GM10847 (cell line): ENCODE results near the gene LIAS.

ENCODE experiments used
- POLR2A ChIP-seq: IDR thresholded peaks from 2 replicates; pipeline ENCODE4 v1.6.1; 2011; ENCODE audit not compliant: insufficient read length; ENCODE audit errors: extremely low read depth

Gene LIAS

DNA sequence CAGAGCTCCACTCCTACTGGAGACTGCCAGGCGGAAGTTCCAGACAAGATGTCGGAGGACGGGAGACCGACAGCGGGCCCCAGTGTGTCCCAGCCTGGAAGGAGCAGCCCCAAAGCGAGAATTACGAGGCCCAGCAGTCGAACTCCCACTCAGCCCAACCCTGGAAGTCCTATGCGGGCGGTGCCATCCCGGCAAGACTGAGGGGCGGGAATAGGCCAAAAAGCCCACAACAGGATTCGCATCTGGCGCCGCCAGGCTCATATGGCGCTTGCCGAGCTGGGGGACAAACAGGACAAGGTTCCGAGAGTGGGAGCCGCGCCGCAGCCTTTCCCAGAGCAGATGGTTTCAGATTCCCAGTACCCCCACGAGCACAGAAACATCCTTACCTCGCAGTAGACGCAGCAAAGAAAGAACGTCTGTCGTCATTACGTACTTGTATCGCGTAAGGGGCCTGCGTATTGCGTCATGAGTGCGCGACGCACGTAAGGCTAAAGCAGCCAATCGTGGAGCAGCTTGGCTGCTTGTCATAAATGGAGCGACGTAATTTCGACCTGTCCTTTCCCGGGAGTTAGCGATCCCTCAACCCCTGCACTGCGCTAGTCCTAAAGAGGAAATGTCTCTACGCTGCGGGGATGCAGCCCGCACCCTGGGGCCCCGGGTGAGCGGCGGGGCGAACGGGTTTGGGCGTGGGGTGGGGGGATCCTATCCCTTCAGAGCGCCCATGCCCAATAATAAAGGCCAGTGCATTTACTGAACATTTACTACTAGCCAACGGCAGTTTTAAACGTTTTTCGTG lies at the start of gene LIAS, which contains the start of gene RPL9:
Gene LIAS (plus strand): TSS at position 552 of the 796 bp plus-strand sequence. CDS start 62 bp downstream, at position 614.
Gene RPL9 (minus strand): TSS at position 418 of the 796 bp plus-strand sequence. CDS start 483 bp downstream, outside the sequence.
- peak; percentile 91 for TF ChIP-seq POLR2A

DNA sequence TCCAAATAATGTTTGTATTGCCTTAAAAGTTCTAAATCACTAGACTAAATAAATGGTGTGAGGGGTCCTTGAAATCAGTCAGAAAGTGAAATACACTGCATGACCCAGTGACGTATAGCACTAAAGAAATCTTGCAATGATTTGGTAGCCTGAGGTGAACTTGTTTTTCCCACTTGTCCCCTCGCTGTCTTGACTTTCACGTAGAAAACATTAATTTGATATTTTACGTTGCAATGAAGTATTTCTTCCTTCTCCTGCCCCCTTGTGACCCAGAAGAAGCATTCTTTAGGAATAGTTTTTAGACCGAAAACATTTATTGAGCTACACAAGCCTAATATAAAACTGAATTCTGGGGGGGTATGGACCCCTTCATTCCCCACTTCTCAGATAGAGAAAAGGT lies 48.4 kb upstream of the LIAS start:
- TF ChIP-seq POLR2A, result no peak

DNA sequence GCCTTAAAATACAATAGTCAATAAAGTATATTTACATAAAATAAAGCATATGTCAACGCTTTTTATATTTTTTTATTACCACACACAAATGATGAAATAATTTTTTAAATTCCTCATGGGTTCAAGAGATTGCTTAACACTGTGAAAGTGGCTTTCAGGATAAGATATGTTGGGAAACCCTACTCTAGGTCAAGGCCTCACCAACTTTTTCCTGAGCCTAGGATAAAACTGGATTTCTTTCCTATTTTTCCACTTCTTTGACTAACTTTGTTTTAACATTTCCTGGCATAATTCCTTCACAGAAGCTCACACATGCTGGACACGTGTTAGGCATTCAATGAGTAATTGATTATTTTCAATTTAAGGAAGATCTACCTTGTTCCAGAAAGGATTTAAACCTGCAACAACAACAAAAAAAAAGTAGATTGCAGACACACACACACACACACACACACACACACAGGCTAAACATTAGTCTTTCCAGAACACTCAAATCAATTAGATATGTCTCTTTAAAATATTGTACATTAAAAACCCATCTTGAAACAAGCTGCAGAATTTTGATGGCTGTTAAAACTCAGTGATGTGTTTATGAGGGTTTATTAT lies 43.1 kb upstream of the LIAS start:
- no peak for TF ChIP-seq POLR2A

DNA sequence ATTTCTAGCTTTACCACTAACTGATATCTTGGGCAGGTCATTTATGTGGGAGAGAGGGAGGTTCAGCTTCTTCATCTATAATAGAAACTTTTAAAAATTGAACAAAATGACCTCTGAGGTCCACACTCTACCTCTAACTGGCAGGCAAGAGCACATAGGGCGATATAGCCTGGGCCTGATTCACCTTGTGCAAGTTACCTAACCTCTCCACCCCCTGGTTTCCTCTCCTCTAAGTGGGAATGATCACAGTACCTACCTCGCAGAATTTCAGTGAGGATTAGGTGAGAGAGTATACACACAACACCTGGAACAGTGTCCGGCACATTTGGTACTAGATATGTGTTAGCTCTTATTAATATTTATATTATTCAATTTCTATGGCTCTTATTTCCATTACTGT lies 36.6 kb upstream of the LIAS start:
- no peak for TF ChIP-seq POLR2A

DNA sequence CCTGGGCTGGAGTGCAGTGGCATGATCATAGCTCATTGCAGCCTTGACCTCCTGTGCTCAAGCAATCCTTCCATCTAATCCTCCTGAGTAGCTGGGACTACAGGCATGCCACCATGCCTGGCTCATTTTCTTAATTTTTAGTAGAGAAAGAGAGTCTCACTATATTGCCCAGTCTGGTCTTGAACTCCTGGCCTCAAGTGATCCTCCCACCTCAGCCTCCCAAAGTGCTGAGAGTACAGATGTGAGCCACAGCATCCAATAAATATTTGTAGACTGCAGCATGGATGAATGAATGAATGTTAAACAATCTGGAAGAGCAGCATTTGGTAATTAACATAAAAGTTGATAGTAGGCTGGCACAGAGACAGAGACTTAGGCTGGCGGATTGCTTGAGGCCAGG lies 32.1 kb upstream of the LIAS start:
- no peak for TF ChIP-seq POLR2A

DNA sequence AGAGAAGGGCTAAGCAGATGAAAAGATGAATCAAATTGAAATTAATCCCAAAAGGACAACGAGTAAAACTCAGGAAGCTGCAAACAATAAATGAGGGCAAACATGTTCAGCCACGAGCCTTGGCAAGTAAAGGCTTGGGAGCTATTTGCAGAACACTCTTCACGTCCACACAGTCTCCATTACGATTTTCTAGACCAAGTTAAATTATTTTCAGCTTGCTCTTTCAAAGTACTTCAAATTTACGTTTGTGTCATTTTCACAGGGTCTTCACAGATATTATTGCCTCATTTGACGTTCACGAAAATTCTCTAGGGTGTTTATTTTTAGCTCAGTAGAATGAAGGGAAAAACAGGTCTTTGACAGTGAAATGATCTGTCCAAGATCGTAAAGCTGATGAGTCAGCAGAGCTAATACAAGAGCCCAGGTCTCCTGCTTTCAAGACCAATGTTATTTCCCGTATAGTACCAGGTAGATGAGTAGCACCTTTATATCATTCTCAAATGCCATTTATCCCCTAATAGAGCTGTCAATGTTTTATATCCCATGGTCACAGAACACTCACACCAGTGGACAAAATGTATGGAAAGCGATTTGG lies 31.2 kb upstream of the LIAS start:
- TF ChIP-seq POLR2A, result no peak

DNA sequence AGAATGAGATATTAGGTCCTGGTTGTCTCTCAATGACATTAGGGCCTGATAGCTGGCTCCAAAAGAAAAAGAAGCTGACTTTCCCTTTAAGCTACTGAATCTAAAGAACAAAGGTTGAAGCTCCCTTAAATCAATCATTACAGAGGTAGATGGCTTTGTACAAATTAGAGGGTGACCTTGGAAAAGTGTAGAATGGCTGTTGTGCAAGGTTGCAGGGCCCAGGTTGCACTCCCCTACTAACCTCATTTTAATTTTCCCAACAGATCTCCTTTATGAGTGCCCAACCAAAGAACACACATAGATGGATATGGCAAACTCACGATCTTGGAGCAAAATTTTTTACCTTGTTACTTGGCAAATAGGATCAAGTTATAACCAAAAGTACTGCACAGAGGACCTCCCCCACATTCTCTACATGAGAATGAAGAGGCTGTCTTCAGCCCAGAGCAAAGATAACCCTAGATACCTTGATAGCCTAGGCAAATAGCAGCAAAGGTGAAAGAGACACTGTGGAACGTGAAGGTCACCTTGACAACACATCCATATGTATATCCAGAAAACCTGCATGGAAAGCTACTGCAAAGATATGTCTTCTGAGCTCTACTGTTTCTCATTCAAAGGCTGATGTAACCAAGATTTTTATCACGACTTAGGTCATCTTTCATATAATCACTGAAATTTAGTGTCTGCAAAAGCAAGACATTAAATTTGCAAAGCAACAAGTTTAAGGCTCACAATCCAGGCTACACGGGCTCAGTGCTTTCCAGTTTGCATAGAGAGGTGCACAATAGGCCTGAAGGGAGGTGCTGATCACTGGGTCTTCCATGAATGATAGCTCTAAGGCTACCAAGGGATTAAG lies 29.2 kb upstream of the LIAS start:
- no peak for TF ChIP-seq POLR2A

GRCh38 chr4:39433878-39434492 lies 24.9 kb upstream of the LIAS start:
- TF ChIP-seq POLR2A, result no peak

- TF ChIP-seq POLR2A, result no peak
These were observed 22.9 kb upstream of the LIAS start for GRCh38 chr4:39435659-39436563.

GRCh38 chr4:39441593-39441992 lies 17.3 kb upstream of the LIAS start:
- no peak for TF ChIP-seq POLR2A

GRCh38 chr4:39442998-39443397 lies 15.9 kb upstream of the LIAS start:
- no peak for TF ChIP-seq POLR2A

DNA sequence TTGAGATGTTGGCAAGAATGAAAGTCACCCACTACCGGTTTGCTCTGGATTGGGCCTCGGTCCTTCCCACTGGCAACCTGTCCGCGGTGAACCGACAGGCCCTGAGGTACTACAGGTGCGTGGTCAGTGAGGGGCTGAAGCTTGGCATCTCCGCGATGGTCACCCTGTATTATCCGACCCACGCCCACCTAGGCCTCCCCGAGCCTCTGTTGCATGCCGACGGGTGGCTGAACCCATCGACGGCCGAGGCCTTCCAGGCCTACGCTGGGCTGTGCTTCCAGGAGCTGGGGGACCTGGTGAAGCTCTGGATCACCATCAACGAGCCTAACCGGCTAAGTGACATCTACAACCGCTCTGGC lies 12.4 kb upstream of the LIAS start:
- TF ChIP-seq POLR2A, result no peak

DNA sequence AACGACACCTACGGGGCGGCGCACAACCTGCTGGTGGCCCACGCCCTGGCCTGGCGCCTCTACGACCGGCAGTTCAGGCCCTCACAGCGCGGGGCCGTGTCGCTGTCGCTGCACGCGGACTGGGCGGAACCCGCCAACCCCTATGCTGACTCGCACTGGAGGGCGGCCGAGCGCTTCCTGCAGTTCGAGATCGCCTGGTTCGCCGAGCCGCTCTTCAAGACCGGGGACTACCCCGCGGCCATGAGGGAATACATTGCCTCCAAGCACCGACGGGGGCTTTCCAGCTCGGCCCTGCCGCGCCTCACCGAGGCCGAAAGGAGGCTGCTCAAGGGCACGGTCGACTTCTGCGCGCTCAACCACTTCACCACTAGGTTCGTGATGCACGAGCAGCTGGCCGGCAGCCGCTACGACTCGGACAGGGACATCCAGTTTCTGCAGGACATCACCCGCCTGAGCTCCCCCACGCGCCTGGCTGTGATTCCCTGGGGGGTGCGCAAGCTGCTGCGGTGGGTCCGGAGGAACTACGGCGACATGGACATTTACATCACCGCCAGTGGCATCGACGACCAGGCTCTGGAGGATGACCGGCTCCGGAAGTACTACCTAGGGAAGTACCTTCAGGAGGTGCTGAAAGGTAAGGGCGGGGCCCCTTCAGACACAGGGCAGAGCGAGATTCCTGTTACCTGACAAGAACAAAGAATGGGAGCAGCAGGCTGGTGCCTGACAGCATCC lies 11.8 kb upstream of the LIAS start:
- TF ChIP-seq POLR2A, result peak; percentile 12
